SK-N-SH (cell line): ENCODE results near the gene NIP7. TPM values are rescaled to one million over a fixed set of nuclear protein-coding genes. Genes with fewer than 3 reads are reported as not detected.

Experiments used
- CTCF ChIA-PET: fragments of 300-600, 350-600 bp; formaldehyde crosslinking; extraction: SDS; loops from one replicate; lab custom pipeline; 2021; lab: Yijun Ruan, JAX
- POLR2A ChIA-PET: fragments of 350-600 bp; sonication (Branson Sonifier 250); formaldehyde crosslinking; extraction: SDS; loops from one replicate; lab custom pipeline; 2020; ENCODE audit warnings: antibody characterized with exemption, inconsistent platforms; lab: Yijun Ruan, JAX
- DNase-seq: peaks from one replicate; pipeline ENCODE4 v3.0.0; 2012
- H2AFZ ChIP-seq: fragments of 200-600 bp; sonication (generic); 2 replicates; pipeline ENCODE4 v1.8.1; 2016; ENCODE audit warnings: antibody characterized with exemption, mild to moderate bottlenecking, low read depth
- H3F3A ChIP-seq: fragments of 200-600 bp; sonication (generic); replicated peaks from 2 replicates; pipeline ENCODE3; 2016; ENCODE audit warnings: antibody characterized with exemption, mild to moderate bottlenecking; ENCODE audit not compliant: insufficient read depth
- H3K27ac ChIP-seq, 2 experiments: fragments of 200-500 bp in 1 of 2; fragments of 200-600 bp in 1 of 2; sonication (Bioruptor generic) in 1 of 2; sonication (generic), shearing (Covaris generic) in 1 of 2; 2 replicates each; pipeline versions ENCODE4 v1.5.1 to v1.6.1; 2014 to 2016; ENCODE audit warnings: low read depth in 2 of 2, inconsistent platforms in 1 of 2, low read length in 1 of 2, mild to moderate bottlenecking in 1 of 2, mixed read lengths in 1 of 2
- H3K27me3 ChIP-seq: fragments of 200-600 bp; sonication (generic), shearing (Covaris generic); 2 replicates; pipeline ENCODE4 v1.6.1; 2016; ENCODE audit warnings: mixed run types; ENCODE audit not compliant: insufficient read depth
- H3K36me3 ChIP-seq, 2 experiments: fragments of 200-500 bp in 1 of 2; fragments of 200-600 bp in 1 of 2; sonication (Bioruptor generic) in 1 of 2; sonication (generic) in 1 of 2; replicated peaks in 1 of 2; 2 replicates each; pipeline versions ENCODE3 to v1.5.1; 2014 to 2016; ENCODE audit warnings: low read length in 1 of 2, mild to moderate bottlenecking in 1 of 2; ENCODE audit not compliant: insufficient read depth in 2 of 2, control insufficient read depth in 1 of 2
- H3K4me1 ChIP-seq, 2 experiments: fragments of 200-500 bp in 1 of 2; fragments of 200-600 bp in 1 of 2; sonication (Bioruptor generic) in 1 of 2; sonication (generic), shearing (Covaris generic) in 1 of 2; 2 replicates each; pipeline versions ENCODE4 v1.5.1 to v1.6.1; 2014 to 2016; ENCODE audit warnings: low read depth in 1 of 2, low read length in 1 of 2, mixed run types in 1 of 2; ENCODE audit not compliant: insufficient read depth in 2 of 2, control insufficient read depth in 1 of 2
- H3K4me2 ChIP-seq: fragments of 200-600 bp; sonication (generic), shearing (Covaris generic); 2 replicates; pipeline ENCODE4 v1.6.1; 2017; ENCODE audit warnings: mixed run types
- H3K4me3 ChIP-seq, 2 experiments: fragments of 200-500 bp in 1 of 2; fragments of 200-600 bp in 1 of 2; sonication (Bioruptor generic) in 1 of 2; sonication (generic), shearing (Covaris generic) in 1 of 2; 2 replicates each; pipeline versions ENCODE4 v1.5.1 to v1.8.1; 2014 to 2016; ENCODE audit warnings: low read depth in 2 of 2, inconsistent platforms in 1 of 2, low read length in 1 of 2, mild to moderate bottlenecking in 1 of 2, mixed read lengths in 1 of 2, moderate library complexity in 1 of 2
- H3K79me2 ChIP-seq: fragments of 200-600 bp; sonication (generic); 2 replicates; pipeline ENCODE4 v1.8.1; 2017; ENCODE audit warnings: mild to moderate bottlenecking; ENCODE audit not compliant: insufficient read depth
- H3K9ac ChIP-seq: fragments of 200-600 bp; sonication (generic); 2 replicates; pipeline ENCODE4 v1.6.1; 2017; ENCODE audit warnings: mixed run types
- H3K9me2 ChIP-seq: fragments of 200-600 bp; sonication (generic); 2 replicates; pipeline ENCODE4 v1.6.1; 2017; ENCODE audit warnings: mixed run types
- H3K9me3 ChIP-seq: fragments of 200-600 bp; sonication (generic); 2 replicates; pipeline ENCODE4 v1.6.1; 2017; ENCODE audit warnings: mixed run types, mild to moderate bottlenecking, moderate library complexity
- H4K20me1 ChIP-seq: fragments of 200-600 bp; sonication (generic); 2 replicates; pipeline ENCODE4 v1.6.1; 2017; ENCODE audit warnings: mild to moderate bottlenecking, mixed run types; ENCODE audit not compliant: insufficient read depth
- ELF1 ChIP-seq: IDR thresholded peaks from 2 replicates; pipeline ENCODE4 v1.4.0; 2012
- FOXJ3 ChIP-seq: sonication (generic); formaldehyde crosslinking; IDR thresholded peaks from 2 replicates; pipeline ENCODE4 v1.5.1; 2020; ENCODE audit warnings: mild to moderate bottlenecking, missing genetic modification reagents
- FOXM1 ChIP-seq: IDR thresholded peaks from 2 replicates; pipeline ENCODE4 v1.4.0; 2012; ENCODE audit warnings: low read depth, mild to moderate bottlenecking
- GABPA ChIP-seq: IDR thresholded peaks from 2 replicates; pipeline ENCODE4 v1.4.0; 2012; ENCODE audit warnings: low read depth, mild to moderate bottlenecking
- MXI1 ChIP-seq: IDR thresholded peaks from 2 replicates; pipeline ENCODE4 v1.6.1; 2012; ENCODE audit warnings: mild to moderate bottlenecking, low read depth, low read length, improper control_type of control experiment
- NFIC ChIP-seq: IDR thresholded peaks from 2 replicates; pipeline ENCODE4 v1.4.0; 2012; ENCODE audit warnings: borderline replicate concordance
- NRF1 ChIP-seq: IDR thresholded peaks from 2 replicates; pipeline ENCODE4 v1.6.1; 2012; ENCODE audit warnings: low read depth, mild to moderate bottlenecking, low read length
- RCOR1 ChIP-seq: fragments of 150-350 bp; IDR thresholded peaks from 2 replicates; pipeline ENCODE4 v1.6.1; 2017; ENCODE audit warnings: antibody characterized with exemption, low read length
- RFX5 ChIP-seq: IDR thresholded peaks from 2 replicates; pipeline ENCODE4 v1.6.1; 2012; ENCODE audit warnings: mild to moderate bottlenecking, improper control_type of control experiment, low read length
- SIN3A ChIP-seq: IDR thresholded peaks from 2 replicates; pipeline ENCODE4 v1.6.1; 2012; ENCODE audit warnings: low read depth, mild to moderate bottlenecking, low read length, moderate library complexity, borderline replicate concordance
- SMC3 ChIP-seq: IDR thresholded peaks from 2 replicates; pipeline ENCODE4 v1.6.1; 2012; ENCODE audit warnings: low read depth, low read length, improper control_type of control experiment
- YY1 ChIP-seq: IDR thresholded peaks from 2 replicates; pipeline ENCODE4 v1.4.0; 2012; ENCODE audit warnings: low read depth, mild to moderate bottlenecking
- WGBS: methylation state at CpG from one replicate; pipeline ENCODE4 v1.1.6; 2017; ENCODE audit warnings: low lambda C conversion rate; 5-methylcytosine and 5-hydroxymethylcytosine counted together
- polyA plus RNA-seq, 3 experiments: library from polyadenylated mRNA; depleted of rRNA; stranded (reverse); fragments of >200 nt; gene quantifications; 2 replicates each; pipeline ENCODE4 v1.2.3, GENCODE V29; 2012
- TF ChIP-seq, protein P1 (sequence below): IDR thresholded peaks from 2 replicates; pipeline ENCODE4 v1.4.0; 2012; ENCODE audit warnings: low read depth, borderline replicate concordance
- TF ChIP-seq, protein P2 (sequence below): IDR thresholded peaks from 2 replicates; pipeline ENCODE4 v1.4.0; 2012; ENCODE audit warnings: low read depth
- TF ChIP-seq, protein P3 (sequence below): IDR thresholded peaks from 2 replicates; pipeline ENCODE4 v1.4.0; 2012; ENCODE audit warnings: low read depth, borderline replicate concordance
- TF ChIP-seq, protein P4 (sequence below): fragments of 150-350 bp; IDR thresholded peaks from 2 replicates; pipeline ENCODE4 v1.6.1; 2016; ENCODE audit warnings: mild to moderate bottlenecking, low read depth, low read length

Gene NIP7
- polyA plus RNA-seq, 1 of the 3 experiments (the other 2 are of a cell fraction): 19.0 TPM

DNA sequence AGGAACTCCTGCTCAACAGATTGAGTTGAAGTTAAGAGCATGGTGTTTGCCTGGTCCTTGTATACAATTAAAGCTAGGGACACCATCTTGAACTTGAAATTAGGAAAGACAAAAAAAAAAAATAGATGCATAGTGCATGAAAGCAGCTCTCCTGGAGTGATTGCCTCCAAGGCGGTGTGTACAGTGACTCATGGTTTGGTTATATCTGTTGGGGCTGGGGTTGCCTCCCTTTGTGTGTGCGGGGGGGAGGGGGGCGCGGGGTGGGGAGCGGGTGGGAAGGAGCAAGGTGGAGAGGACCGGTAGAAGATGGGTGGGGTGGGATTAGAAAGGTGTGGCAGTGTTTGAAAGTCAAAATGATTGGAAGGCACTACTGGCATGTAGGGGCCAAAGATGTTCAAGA is 8.7 kb downstream of the NIP7 start:
- H3K27me3 ChIP-seq: no peaks in the 10 kb centered on the region
- H3K4me1 ChIP-seq: peaks cover 0 to 2% of the 10 kb centered on the region in 2 experiments; a peak in 1 of 4 replicates
- H3F3A ChIP-seq: peaks cover 12% of the 10 kb centered on the region
- no peak overlapping the region for H3K4me3 ChIP-seq
- 90% methylated on average over 6 of the region's 6 CpGs for WGBS
- no peak for TF ChIP-seq RFX5
- TF ChIP-seq, protein P1, sequence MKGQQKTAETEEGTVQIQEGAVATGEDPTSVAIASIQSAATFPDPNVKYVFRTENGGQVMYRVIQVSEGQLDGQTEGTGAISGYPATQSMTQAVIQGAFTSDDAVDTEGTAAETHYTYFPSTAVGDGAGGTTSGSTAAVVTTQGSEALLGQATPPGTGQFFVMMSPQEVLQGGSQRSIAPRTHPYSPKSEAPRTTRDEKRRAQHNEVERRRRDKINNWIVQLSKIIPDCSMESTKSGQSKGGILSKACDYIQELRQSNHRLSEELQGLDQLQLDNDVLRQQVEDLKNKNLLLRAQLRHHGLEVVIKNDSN: no peak
- TF ChIP-seq SMC3: no peak
- TF ChIP-seq GABPA: no peak
- TF ChIP-seq SIN3A: no peak
- TF ChIP-seq, protein P2, sequence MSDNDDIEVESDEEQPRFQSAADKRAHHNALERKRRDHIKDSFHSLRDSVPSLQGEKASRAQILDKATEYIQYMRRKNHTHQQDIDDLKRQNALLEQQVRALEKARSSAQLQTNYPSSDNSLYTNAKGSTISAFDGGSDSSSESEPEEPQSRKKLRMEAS: no peak
- no peak for TF ChIP-seq NRF1
- no peak for TF ChIP-seq NFIC
- TF ChIP-seq YY1: no peak
- TF ChIP-seq ELF1: no peak
- TF ChIP-seq, protein P3, sequence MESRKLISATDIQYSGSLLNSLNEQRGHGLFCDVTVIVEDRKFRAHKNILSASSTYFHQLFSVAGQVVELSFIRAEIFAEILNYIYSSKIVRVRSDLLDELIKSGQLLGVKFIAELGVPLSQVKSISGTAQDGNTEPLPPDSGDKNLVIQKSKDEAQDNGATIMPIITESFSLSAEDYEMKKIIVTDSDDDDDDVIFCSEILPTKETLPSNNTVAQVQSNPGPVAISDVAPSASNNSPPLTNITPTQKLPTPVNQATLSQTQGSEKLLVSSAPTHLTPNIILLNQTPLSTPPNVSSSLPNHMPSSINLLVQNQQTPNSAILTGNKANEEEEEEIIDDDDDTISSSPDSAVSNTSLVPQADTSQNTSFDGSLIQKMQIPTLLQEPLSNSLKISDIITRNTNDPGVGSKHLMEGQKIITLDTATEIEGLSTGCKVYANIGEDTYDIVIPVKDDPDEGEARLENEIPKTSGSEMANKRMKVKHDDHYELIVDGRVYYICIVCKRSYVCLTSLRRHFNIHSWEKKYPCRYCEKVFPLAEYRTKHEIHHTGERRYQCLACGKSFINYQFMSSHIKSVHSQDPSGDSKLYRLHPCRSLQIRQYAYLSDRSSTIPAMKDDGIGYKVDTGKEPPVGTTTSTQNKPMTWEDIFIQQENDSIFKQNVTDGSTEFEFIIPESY: no peak
- TF ChIP-seq RCOR1: no peak
- no peak for TF ChIP-seq FOXJ3
- TF ChIP-seq FOXM1: no peak
- no peak for TF ChIP-seq MXI1
- TF ChIP-seq, protein P4, sequence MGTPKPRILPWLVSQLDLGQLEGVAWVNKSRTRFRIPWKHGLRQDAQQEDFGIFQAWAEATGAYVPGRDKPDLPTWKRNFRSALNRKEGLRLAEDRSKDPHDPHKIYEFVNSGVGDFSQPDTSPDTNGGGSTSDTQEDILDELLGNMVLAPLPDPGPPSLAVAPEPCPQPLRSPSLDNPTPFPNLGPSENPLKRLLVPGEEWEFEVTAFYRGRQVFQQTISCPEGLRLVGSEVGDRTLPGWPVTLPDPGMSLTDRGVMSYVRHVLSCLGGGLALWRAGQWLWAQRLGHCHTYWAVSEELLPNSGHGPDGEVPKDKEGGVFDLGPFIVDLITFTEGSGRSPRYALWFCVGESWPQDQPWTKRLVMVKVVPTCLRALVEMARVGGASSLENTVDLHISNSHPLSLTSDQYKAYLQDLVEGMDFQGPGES: no peak
- H3K9me2 ChIP-seq: no peaks in the 10 kb centered on the region
- H3K27ac ChIP-seq: no peak overlapping the region
- H4K20me1 ChIP-seq: no peaks in the 10 kb centered on the region
- no peak overlapping the region for H3K4me2 ChIP-seq
- ChIA-PET CTCF (no interaction called here), POLR2A (no interaction called here)
- peaks cover 7 to 14% of the 10 kb centered on the region in 2 experiments for H3K36me3 ChIP-seq
- H3K9me3 ChIP-seq: no peaks in the 10 kb centered on the region
- H3K79me2 ChIP-seq: peaks cover 11% of the 10 kb centered on the region
- DNase-seq: no peak
- H2AFZ ChIP-seq: no peak overlapping the region
- H3K9ac ChIP-seq: no peak overlapping the region
